MV-4-11 (cell line): ENCODE data around the gene INPP5K.
"Not testable (repeated sequence)": the region's sequence is repeated elsewhere in the genome, so short reads cannot be mapped to it uniquely, and the experiment has no call there.

Experiments
- DNase-seq: peaks from one replicate; lab custom pipeline; 2025; lab: John Stamatoyannopoulos, UW

INPP5K gene

GRCh38 chr17:1516388-1517161, at the start of gene INPP5K:
Gene INPP5K (minus strand): TSS chr17:1516612. CDS start chr17:1516499, 113 bp downstream.
- peak; percentile 98 for DNase-seq

- DNase-seq = no peak
Measured at GRCh38 chr17:1565877-1566276, 49.5 kb upstream of the INPP5K start.

GRCh38 chr17:1563786-1564613, 47.6 kb upstream of the INPP5K start:
- no peak for DNase-seq

GRCh38 chr17:1563471-1563785, 47.0 kb upstream of the INPP5K start:
- DNase-seq = not testable (repeated sequence)

- no peak for DNase-seq
Measured at GRCh38 chr17:1562176-1562643, 45.8 kb upstream of the INPP5K start.

GRCh38 chr17:1561420-1562175, 45.2 kb upstream of the INPP5K start:
- DNase-seq = no peak

GRCh38 chr17:1560858-1561355, 44.5 kb upstream of the INPP5K start:
- no peak for DNase-seq

GRCh38 chr17:1560101-1560857, 43.9 kb upstream of the INPP5K start:
- no peak for DNase-seq

- no peak for DNase-seq
Measured at GRCh38 chr17:1559047-1560043, 42.9 kb upstream of the INPP5K start.

GRCh38 chr17:1558401-1558800, 42.0 kb upstream of the INPP5K start:
- DNase-seq = peak; percentile 31

- no peak for DNase-seq
Measured at GRCh38 chr17:1557355-1558095, 41.1 kb upstream of the INPP5K start.

- DNase-seq = peak; percentile 96
Measured at GRCh38 chr17:1555651-1556471, 39.4 kb upstream of the INPP5K start.

GRCh38 chr17:1554751-1555540, 38.5 kb upstream of the INPP5K start:
- no peak for DNase-seq

- DNase-seq = no peak
Measured at GRCh38 chr17:1553354-1554266, 37.2 kb upstream of the INPP5K start.

GRCh38 chr17:1552932-1553331, 36.5 kb upstream of the INPP5K start:
- DNase-seq = no peak

GRCh38 chr17:1551741-1552140, 35.3 kb upstream of the INPP5K start:
- no peak for DNase-seq

- no peak for DNase-seq
Measured at GRCh38 chr17:1548032-1548431, 31.6 kb upstream of the INPP5K start.
